HG03066 (cell line): ENCODE results near the gene SPEM1.
"Not testable (repeated sequence)": the region's sequence is repeated elsewhere in the genome, so short reads cannot be mapped to it uniquely, and the experiment has no call there.

Experiments used
- ATAC-seq: cut with Tn5 transposase; IDR thresholded peaks from one replicate; pipeline ENCODE4 v1.9.1; 2021; ENCODE audit warnings: low read depth; ENCODE audit not compliant: unreplicated experiment

The SPEM1 gene

DNA sequence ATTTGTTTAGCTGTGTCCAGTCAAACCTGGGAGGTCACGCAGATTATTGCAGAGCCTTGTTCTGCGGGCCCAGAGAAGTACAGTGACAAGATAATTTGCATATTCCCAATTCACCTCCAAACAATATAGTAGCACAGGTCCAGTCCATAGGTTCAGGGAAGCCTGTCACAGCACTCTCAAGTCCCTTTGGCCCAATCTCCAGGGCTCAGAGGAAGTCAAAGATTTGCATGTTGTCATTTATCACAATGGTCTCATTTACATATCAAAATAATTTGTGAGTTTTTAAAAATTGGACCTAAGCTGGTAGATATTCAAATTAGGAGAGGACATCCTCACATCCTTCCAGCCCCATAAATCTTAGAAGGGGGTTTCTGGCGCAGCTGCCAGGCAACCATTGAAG is 47.4 kb downstream of the SPEM1 start:
- no peak for ATAC-seq

DNA sequence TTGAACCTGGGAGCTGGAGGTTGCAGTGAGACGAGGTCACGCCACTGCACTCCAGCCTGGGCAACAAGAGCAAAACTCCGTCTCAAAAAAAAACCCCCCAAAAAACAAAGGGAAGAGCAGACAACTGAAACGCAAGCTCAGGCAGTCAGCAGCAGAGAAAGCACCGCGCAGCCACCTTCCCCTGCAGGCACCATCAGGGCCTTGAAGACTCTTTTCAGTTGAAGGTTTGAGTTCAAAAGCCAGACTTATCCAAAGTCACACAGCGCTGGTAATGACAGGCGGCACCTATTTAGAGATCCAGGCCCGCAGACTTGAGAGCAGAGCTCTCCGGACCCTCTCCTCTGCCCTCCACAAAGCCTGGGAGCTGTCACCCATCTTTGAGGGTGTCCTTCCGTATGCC is 48.2 kb downstream of the SPEM1 start:
- ATAC-seq, result no peak

DNA sequence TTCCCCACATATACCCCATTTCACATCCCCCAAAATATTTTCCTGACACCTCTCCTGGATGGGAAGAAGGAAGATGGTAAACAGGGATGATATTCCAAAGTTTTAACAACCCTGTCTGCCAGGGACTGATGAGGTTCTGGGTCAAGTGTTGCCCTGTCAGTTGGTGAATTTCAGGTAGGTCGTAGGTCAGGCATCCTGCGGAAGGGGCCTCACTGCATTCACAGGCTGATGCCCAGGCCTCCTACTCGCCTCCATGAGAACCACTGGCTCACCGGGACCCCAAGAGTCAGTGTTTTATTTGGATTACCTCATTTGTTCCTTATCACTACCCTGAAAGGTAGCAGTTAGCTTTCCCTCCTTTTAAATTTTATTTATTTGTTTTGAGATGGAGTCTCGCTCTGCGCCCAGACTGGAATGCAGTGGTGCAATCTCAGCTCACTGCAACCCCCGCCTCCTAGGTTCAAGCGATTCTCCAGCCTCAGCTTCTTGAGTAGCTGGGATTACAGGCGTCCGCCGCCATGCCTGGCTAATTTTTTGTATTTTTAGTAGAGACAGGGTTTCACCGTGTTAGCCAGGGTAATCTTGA is 48.8 kb downstream of the SPEM1 start:
- no peak for ATAC-seq

DNA sequence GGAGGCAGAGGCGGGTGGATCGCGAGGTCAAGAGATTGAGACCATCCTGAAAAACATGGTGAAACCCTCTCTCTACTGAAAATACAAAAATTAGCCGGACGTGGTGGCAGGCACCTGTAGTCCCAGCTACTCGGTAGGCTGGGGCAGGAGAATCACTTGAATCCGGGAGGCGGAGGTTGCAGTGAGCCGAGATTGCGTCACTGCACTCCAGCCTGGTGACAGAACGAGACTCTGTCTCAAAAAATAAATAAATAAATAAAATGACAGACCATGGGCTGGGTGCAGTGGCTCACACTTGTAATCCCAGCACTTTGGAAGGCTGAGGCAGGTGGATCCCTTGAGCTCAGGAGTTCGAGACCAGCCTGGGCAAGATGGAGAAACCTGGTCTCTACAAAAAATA is 49.7 kb downstream of the SPEM1 start:
- ATAC-seq, result not testable (repeated sequence)

DNA sequence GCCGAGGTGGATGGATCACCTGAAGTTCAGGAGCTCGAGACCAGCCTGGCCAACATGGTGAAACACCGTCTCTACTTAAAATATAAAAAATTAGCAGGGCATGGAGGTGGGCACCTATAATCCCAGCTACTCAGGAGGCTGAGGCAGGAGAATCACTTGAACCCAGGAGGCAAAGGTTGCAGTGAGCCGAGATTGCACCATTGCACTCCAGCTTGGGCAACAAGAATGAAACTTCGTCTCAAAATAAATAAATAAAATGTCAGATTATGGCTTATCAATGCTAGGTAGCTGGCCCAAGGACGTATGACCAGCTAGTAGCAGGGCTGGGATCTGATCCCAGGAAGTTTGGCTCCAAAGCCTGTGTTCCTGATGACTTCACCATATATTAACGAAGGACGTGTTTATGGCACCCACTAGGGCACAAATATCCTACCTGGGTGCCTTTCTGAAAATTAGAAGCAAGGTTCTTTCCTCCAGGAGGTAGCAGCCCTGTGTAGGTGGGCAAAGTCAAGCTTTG is 50.4 kb downstream of the SPEM1 start:
- not testable (repeated sequence) for ATAC-seq
